ENCODE data around the gene KCNK6. TPM values are rescaled to one million over a fixed set of nuclear protein-coding genes. Genes with fewer than 3 reads are reported as not detected.

The KCNK6 gene
- total RNA-seq, 3 donors from 2014 or later: 3.5 to 5.1 (median 3.6) TPM

- H3K4me3 ChIP-seq: no peak overlapping the region
- no peak for DNase-seq (ENCODE audit: low spot score in 2 of 2)
- peaks cover 0 to 16% of the 10 kb centered on the region in 2 donors for H3K4me1 ChIP-seq
- peak overlapping the region; percentile 79 to 93 for H3K27ac ChIP-seq
- intact Hi-C loops (cut with DNase I; ENCODE audit: low total_unique reads): no loop called here
- H3K27me3 ChIP-seq: no peaks in the 10 kb centered on the region
- no peaks in the 10 kb centered on the region for H3K9me3 ChIP-seq
- no peaks in the 10 kb centered on the region for H3K36me3 ChIP-seq
- TF ChIP-seq, protein P1, sequence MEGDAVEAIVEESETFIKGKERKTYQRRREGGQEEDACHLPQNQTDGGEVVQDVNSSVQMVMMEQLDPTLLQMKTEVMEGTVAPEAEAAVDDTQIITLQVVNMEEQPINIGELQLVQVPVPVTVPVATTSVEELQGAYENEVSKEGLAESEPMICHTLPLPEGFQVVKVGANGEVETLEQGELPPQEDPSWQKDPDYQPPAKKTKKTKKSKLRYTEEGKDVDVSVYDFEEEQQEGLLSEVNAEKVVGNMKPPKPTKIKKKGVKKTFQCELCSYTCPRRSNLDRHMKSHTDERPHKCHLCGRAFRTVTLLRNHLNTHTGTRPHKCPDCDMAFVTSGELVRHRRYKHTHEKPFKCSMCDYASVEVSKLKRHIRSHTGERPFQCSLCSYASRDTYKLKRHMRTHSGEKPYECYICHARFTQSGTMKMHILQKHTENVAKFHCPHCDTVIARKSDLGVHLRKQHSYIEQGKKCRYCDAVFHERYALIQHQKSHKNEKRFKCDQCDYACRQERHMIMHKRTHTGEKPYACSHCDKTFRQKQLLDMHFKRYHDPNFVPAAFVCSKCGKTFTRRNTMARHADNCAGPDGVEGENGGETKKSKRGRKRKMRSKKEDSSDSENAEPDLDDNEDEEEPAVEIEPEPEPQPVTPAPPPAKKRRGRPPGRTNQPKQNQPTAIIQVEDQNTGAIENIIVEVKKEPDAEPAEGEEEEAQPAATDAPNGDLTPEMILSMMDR (IDR thresholded peaks at IDR 0.05): no peak
- TF ChIP-seq POLR2A (IDR thresholded peaks at IDR 0.05) (no peak), POLR2AphosphoS5 (IDR thresholded peaks at IDR 0.05) (no peak)
Observed at GRCh38 chr19:38288123-38288855, 31.4 kb upstream of the KCNK6 start.

DNA sequence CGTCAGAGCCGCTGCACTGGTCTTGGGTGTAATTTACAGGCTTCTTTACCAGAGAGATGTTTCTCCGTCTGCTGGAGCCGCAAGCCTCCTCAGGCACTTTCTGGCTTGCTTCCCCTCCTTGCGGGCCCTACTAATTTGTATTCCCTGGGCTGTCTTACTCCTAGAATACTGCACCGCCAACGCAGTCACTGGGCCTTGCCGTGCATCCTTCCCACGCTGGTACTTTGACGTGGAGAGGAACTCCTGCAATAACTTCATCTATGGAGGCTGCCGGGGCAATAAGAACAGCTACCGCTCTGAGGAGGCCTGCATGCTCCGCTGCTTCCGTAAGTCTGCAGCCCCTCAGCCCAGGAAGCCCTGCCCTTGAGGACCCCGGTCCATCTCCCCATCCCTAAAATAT, 29.7 kb upstream of the KCNK6 start:
- Histone ChIP-seq H3K27ac (peak overlapping the region; percentile 93), H3K4me3 (no peak overlapping the region), H3K36me3 (no peaks in the 10 kb centered on the region), H3K9me3 (no peaks in the 10 kb centered on the region), H3K27me3 (no peaks in the 10 kb centered on the region), H3K4me1 (peaks cover 0 to 16% of the 10 kb centered on the region in 2 donors)
- TF ChIP-seq, protein P1 (IDR thresholded peaks at IDR 0.05): no peak
- TF ChIP-seq POLR2A (IDR thresholded peaks at IDR 0.05): no peak
- no peak for DNase-seq (ENCODE audit: low spot score in 2 of 2)
- intact Hi-C loops (cut with DNase I; ENCODE audit: low total_unique reads): no loop called here

DNA sequence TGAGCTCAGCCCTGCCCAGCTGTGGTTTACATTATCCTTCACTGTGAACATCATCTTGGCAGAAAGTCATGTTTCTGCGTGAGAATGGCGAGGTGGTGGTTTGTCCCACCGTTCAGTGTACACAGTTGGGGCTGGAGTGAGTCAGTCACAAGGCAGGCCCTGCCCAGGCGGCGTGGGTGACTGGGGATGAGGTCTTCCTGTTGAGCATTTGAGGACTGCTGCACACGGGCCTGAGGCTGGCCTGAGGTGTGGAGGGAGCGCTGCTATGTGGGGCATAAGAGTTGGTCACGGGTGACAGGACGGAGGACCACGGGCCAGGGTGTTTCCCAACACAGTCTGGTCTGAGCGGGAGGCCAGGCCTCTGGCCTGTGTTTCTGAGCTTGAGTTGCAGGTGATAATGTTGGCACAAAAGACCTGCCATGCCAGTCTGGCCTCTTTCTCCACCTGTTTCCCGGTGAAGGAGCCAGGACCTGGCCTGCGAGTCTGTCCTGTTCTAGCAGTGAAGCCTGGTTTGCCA, 29.0 kb upstream of the KCNK6 start:
- Histone ChIP-seq H3K4me3 (peak overlapping the region in 1 of 3 donors; percentile 1), H3K9me3 (no peaks in the 10 kb centered on the region), H3K36me3 (no peaks in the 10 kb centered on the region), H3K4me1 (peaks cover 0 to 16% of the 10 kb centered on the region in 2 donors), H3K27ac (peak overlapping the region; percentile 93), H3K27me3 (no peaks in the 10 kb centered on the region)
- DNase-seq (ENCODE audit: low spot score in 2 of 2): peak; percentile 89 to 93
- TF ChIP-seq POLR2AphosphoS5 (IDR thresholded peaks at IDR 0.05): peak; percentile 62 to 96 (median 70)
- TF ChIP-seq, protein P1 (IDR thresholded peaks at IDR 0.05): no peak
- no peak for TF ChIP-seq POLR2A (IDR thresholded peaks at IDR 0.05)
- intact Hi-C loops (cut with DNase I; ENCODE audit: low total_unique reads): no loop called here

DNA sequence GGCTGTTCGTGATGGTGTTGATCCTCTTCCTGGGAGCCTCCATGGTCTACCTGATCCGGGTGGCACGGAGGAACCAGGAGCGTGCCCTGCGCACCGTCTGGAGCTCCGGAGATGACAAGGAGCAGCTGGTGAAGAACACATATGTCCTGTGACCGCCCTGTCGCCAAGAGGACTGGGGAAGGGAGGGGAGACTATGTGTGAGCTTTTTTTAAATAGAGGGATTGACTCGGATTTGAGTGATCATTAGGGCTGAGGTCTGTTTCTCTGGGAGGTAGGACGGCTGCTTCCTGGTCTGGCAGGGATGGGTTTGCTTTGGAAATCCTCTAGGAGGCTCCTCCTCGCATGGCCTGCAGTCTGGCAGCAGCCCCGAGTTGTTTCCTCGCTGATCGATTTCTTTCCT, 27.8 kb upstream of the KCNK6 start:
- Histone ChIP-seq H3K9me3 (no peaks in the 10 kb centered on the region), H3K4me3 (no peak overlapping the region), H3K27me3 (no peaks in the 10 kb centered on the region), H3K27ac (peak overlapping the region; percentile 93), H3K4me1 (peaks cover 0 to 16% of the 10 kb centered on the region in 2 donors), H3K36me3 (no peaks in the 10 kb centered on the region)
- DNase-seq (ENCODE audit: low spot score in 2 of 2): no peak
- intact Hi-C loops (cut with DNase I; ENCODE audit: low total_unique reads): no loop called here
- TF ChIP-seq POLR2A (IDR thresholded peaks at IDR 0.05): no peak
- TF ChIP-seq, protein P1 (IDR thresholded peaks at IDR 0.05): peak in 1 of 3 donors; percentile 20

- TF ChIP-seq, protein P1 (IDR thresholded peaks at IDR 0.05): no peak
- no peak for TF ChIP-seq POLR2A (IDR thresholded peaks at IDR 0.05)
- no peak for TF ChIP-seq POLR2AphosphoS5 (IDR thresholded peaks at IDR 0.05)
- Histone ChIP-seq H3K9me3 (no peaks in the 10 kb centered on the region), H3K27ac (peak overlapping the region; percentile 27 to 93), H3K27me3 (no peaks in the 10 kb centered on the region), H3K36me3 (no peaks in the 10 kb centered on the region), H3K4me1 (peaks cover 0 to 16% of the 10 kb centered on the region in 2 donors), H3K4me3 (no peak overlapping the region)
- DNase-seq (ENCODE audit: low spot score in 2 of 2): no peak
- intact Hi-C loops (cut with DNase I; ENCODE audit: low total_unique reads): no loop called here
Observed at GRCh38 chr19:38293281-38293680, 26.4 kb upstream of the KCNK6 start.

Data from breast epithelium (tissue), 4 donors.